Karpas-422 (cell line): Measurements from ENCODE around the gene THOC5. TPM values are rescaled to one million over a fixed set of nuclear protein-coding genes. Genes with fewer than 3 reads are reported as not detected.

Experiments used
- DNase-seq: peaks from one replicate; pipeline ENCODE4 v3.0.0-alpha.2; 2015
- H2AFZ ChIP-seq: fragments of 200-600 bp; sonication (generic); 2 replicates; pipeline ENCODE4 v1.6.1; 2014; ENCODE audit warnings: antibody characterized with exemption, low read length, mixed read lengths
- H3K27ac ChIP-seq: fragments of 200-600 bp; sonication (generic); 2 replicates; pipeline ENCODE4 v1.5.1; 2014; ENCODE audit warnings: mild to moderate bottlenecking, low read length, moderate library complexity
- H3K27me3 ChIP-seq: fragments of 200-600 bp; sonication (generic); 2 replicates; pipeline ENCODE4 v1.6.1; 2014; ENCODE audit warnings: low read length, mixed read lengths
- H3K36me3 ChIP-seq: fragments of 200-600 bp; sonication (generic); 2 replicates; pipeline ENCODE4 v1.6.1; 2014; ENCODE audit warnings: low read length, mixed read lengths; ENCODE audit not compliant: insufficient read depth
- H3K4me1 ChIP-seq: fragments of 200-600 bp; sonication (generic); 2 replicates; pipeline ENCODE4 v1.6.1; 2014; ENCODE audit warnings: mild to moderate bottlenecking, low read length, mixed read lengths
- H3K4me2 ChIP-seq: fragments of 200-600 bp; sonication (generic); 2 replicates; pipeline ENCODE4 v1.6.1; 2014; ENCODE audit warnings: low read length, low read depth, mild to moderate bottlenecking; ENCODE audit not compliant: poor library complexity, severe bottlenecking
- H3K4me3 ChIP-seq: fragments of 200-600 bp; sonication (generic); 2 replicates; pipeline ENCODE4 v1.5.1; 2014; ENCODE audit warnings: mild to moderate bottlenecking, antibody characterized with exemption, low read length, mixed read lengths
- H3K79me2 ChIP-seq: fragments of 200-600 bp; sonication (generic); 2 replicates; pipeline ENCODE4 v1.6.1; 2014; ENCODE audit warnings: mild to moderate bottlenecking, low read length, mixed read lengths
- H3K9ac ChIP-seq: fragments of 200-600 bp; sonication (generic); 2 replicates; pipeline ENCODE4 v1.6.0; 2014; ENCODE audit warnings: low read length
- H3K9me2 ChIP-seq: fragments of 200-600 bp; sonication (generic), shearing (Covaris generic); replicated peaks from 2 replicates; pipeline ENCODE4 v1.6.0; 2014; ENCODE audit warnings: mild to moderate bottlenecking, low read length, moderate library complexity; ENCODE audit not compliant: insufficient read depth
- H3K9me3 ChIP-seq: fragments of 300-700, 200-600 bp; sonication (generic); 2 replicates; pipeline ENCODE4 v1.6.1; 2014; ENCODE audit warnings: low read length, mixed read lengths
- H4K20me1 ChIP-seq: fragments of 200-600 bp; sonication (generic); 2 replicates; pipeline ENCODE4 v1.6.1; 2014; ENCODE audit warnings: mild to moderate bottlenecking, antibody characterized with exemption, low read length, low read depth; ENCODE audit not compliant: insufficient read depth
- total RNA-seq: library from RNA; depleted of rRNA; stranded (reverse); fragments of >200 nt; shearing (Covaris generic); gene quantifications from 2 replicates; pipeline ENCODE4 v1.2.3, GENCODE V29; 2014; ENCODE audit warnings: low replicate concordance

Gene THOC5
- total RNA-seq, 1 experiment from 2014 or later: 54.0 TPM

GRCh38 chr22:29473001-29473400, 80.6 kb downstream of the THOC5 start:
- H3K4me2 ChIP-seq: no peak overlapping the region
- H3K4me3 ChIP-seq: no peak overlapping the region
- no peaks in the 10 kb centered on the region for H3K9me3 ChIP-seq
- H4K20me1 ChIP-seq: peaks cover 23% of the 10 kb centered on the region; the same call in 1 of the 2 replicates
- H3K36me3 ChIP-seq: no peaks in the 10 kb centered on the region
- no peak overlapping the region for H3K9ac ChIP-seq
- H3K27ac ChIP-seq: no peak overlapping the region
- H3K27me3 ChIP-seq: no peaks in the 10 kb centered on the region
- no peak overlapping the region for H2AFZ ChIP-seq
- no peak for DNase-seq
- H3K9me2 ChIP-seq: no peaks in the 10 kb centered on the region
- H3K79me2 ChIP-seq: no peaks in the 10 kb centered on the region
- peaks cover 22% of the 10 kb centered on the region for H3K4me1 ChIP-seq

- no peak overlapping the region for H3K9ac ChIP-seq
- H3K36me3 ChIP-seq: no peaks in the 10 kb centered on the region
- no peaks in the 10 kb centered on the region for H3K79me2 ChIP-seq
- H3K9me2 ChIP-seq: no peaks in the 10 kb centered on the region
- peak; percentile 68 for DNase-seq
- no peaks in the 10 kb centered on the region for H3K27me3 ChIP-seq
- no peak overlapping the region for H3K27ac ChIP-seq
- H3K4me1 ChIP-seq: peaks cover 2% of the 10 kb centered on the region
- H3K4me3 ChIP-seq: no peak overlapping the region
- H2AFZ ChIP-seq: no peak overlapping the region
- H3K9me3 ChIP-seq: no peaks in the 10 kb centered on the region
- H4K20me1 ChIP-seq: peaks cover 9% of the 10 kb centered on the region; the same call in 1 of the 2 replicates
- no peak overlapping the region for H3K4me2 ChIP-seq
These were observed 83.2 kb downstream of the THOC5 start for GRCh38 chr22:29470159-29470855.

- Histone ChIP-seq H3K27me3 (no peaks in the 10 kb centered on the region), H3K36me3 (no peaks in the 10 kb centered on the region), H3K4me1 (no peaks in the 10 kb centered on the region), H3K79me2 (no peaks in the 10 kb centered on the region), H3K9ac (no peak overlapping the region), H3K4me2 (no peak overlapping the region), H3K4me3 (no peak overlapping the region), H3K9me3 (no peaks in the 10 kb centered on the region), H4K20me1 (peaks cover 9% of the 10 kb centered on the region; the same call in 1 of the 2 replicates), H3K9me2 (no peaks in the 10 kb centered on the region), H2AFZ (no peak overlapping the region), H3K27ac (no peak overlapping the region)
- no peak for DNase-seq
These were observed 83.8 kb downstream of the THOC5 start for GRCh38 chr22:29469755-29470154.

- no peaks in the 10 kb centered on the region for H3K27me3 ChIP-seq
- H3K79me2 ChIP-seq: no peaks in the 10 kb centered on the region
- H3K9me3 ChIP-seq: no peaks in the 10 kb centered on the region
- peaks cover 7% of the 10 kb centered on the region; the same call in 1 of the 2 replicates for H4K20me1 ChIP-seq
- no peak overlapping the region for H3K4me2 ChIP-seq
- H3K9me2 ChIP-seq: no peaks in the 10 kb centered on the region
- no peak for DNase-seq
- no peak overlapping the region for H3K9ac ChIP-seq
- H3K4me3 ChIP-seq: no peak overlapping the region
- no peak overlapping the region for H2AFZ ChIP-seq
- no peaks in the 10 kb centered on the region for H3K36me3 ChIP-seq
- H3K4me1 ChIP-seq: no peaks in the 10 kb centered on the region
- no peak overlapping the region for H3K27ac ChIP-seq
These were observed 89.0 kb downstream of the THOC5 start for GRCh38 chr22:29464581-29464980.

GRCh38 chr22:29463629-29464028, 89.9 kb downstream of the THOC5 start:
- Histone ChIP-seq H3K27ac (no peak overlapping the region), H4K20me1 (peaks cover 7% of the 10 kb centered on the region; the same call in 1 of the 2 replicates), H3K4me2 (no peak overlapping the region), H3K9me2 (no peaks in the 10 kb centered on the region), H3K4me3 (no peak overlapping the region), H3K9ac (no peak overlapping the region), H2AFZ (no peak overlapping the region), H3K27me3 (no peaks in the 10 kb centered on the region), H3K4me1 (peaks cover 4% of the 10 kb centered on the region), H3K79me2 (no peaks in the 10 kb centered on the region), H3K9me3 (no peaks in the 10 kb centered on the region), H3K36me3 (no peaks in the 10 kb centered on the region)
- DNase-seq: no peak

GRCh38 chr22:29461263-29461662, 92.3 kb downstream of the THOC5 start:
- Histone ChIP-seq H2AFZ (no peak overlapping the region), H3K9me3 (no peaks in the 10 kb centered on the region), H3K27me3 (no peaks in the 10 kb centered on the region), H3K4me1 (peaks cover 12% of the 10 kb centered on the region), H3K79me2 (no peaks in the 10 kb centered on the region), H3K27ac (no peak overlapping the region), H3K4me2 (no peak overlapping the region), H4K20me1 (0 out of 2 replicates have a peak, but pooled peaks cover 7% of the 10 kb centered on the region), H3K4me3 (no peak overlapping the region), H3K9me2 (no peaks in the 10 kb centered on the region), H3K36me3 (no peaks in the 10 kb centered on the region), H3K9ac (no peak overlapping the region)
- no peak for DNase-seq

- Histone ChIP-seq H2AFZ (no peak overlapping the region), H3K4me1 (peaks cover 12% of the 10 kb centered on the region), H3K79me2 (no peaks in the 10 kb centered on the region), H3K9me2 (no peaks in the 10 kb centered on the region), H3K4me3 (no peak overlapping the region), H3K4me2 (no peak overlapping the region), H3K36me3 (no peaks in the 10 kb centered on the region), H3K27me3 (no peaks in the 10 kb centered on the region), H3K9me3 (no peaks in the 10 kb centered on the region), H4K20me1 (0 out of 2 replicates have a peak, but pooled peaks cover 4% of the 10 kb centered on the region), H3K9ac (no peak overlapping the region), H3K27ac (no peak overlapping the region)
- DNase-seq: no peak
These were observed 93.8 kb downstream of the THOC5 start for GRCh38 chr22:29459773-29460172.

- Histone ChIP-seq H4K20me1 (0 out of 2 replicates have a peak, but pooled peaks cover under 1% of the 10 kb centered on the region), H3K4me3 (no peak overlapping the region), H3K4me1 (peaks cover 12% of the 10 kb centered on the region), H3K27me3 (no peaks in the 10 kb centered on the region), H3K79me2 (no peaks in the 10 kb centered on the region), H3K9me2 (no peaks in the 10 kb centered on the region), H3K27ac (no peak overlapping the region), H3K9ac (no peak overlapping the region), H3K36me3 (no peaks in the 10 kb centered on the region), H2AFZ (no peak overlapping the region), H3K9me3 (no peaks in the 10 kb centered on the region), H3K4me2 (no peak overlapping the region)
- no peak for DNase-seq
These were observed 95.0 kb downstream of the THOC5 start for GRCh38 chr22:29458551-29458950.
